ENCODE results near the gene PIK3CB.

DNA sequence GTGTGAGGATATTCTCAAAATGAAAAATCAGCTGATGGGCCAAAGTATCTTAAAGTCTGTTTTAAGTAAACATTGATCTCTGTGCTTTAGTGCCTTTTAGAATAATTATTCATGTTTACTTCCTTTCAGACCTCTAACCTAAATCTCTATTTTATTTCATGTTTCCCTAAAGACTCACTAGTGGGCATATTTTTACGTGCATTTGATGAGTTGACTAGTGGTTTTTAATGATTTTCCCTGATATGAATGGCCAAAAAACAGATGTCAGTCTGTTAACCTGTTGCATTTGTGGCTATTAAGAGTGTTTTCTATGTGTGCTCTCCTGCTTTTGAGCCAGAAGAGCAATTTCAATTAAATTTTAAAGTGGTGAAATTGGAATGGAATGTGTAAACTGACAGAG lies 219.3 kb downstream of the PIK3CB start:
- TF ChIP-seq, protein P1, sequence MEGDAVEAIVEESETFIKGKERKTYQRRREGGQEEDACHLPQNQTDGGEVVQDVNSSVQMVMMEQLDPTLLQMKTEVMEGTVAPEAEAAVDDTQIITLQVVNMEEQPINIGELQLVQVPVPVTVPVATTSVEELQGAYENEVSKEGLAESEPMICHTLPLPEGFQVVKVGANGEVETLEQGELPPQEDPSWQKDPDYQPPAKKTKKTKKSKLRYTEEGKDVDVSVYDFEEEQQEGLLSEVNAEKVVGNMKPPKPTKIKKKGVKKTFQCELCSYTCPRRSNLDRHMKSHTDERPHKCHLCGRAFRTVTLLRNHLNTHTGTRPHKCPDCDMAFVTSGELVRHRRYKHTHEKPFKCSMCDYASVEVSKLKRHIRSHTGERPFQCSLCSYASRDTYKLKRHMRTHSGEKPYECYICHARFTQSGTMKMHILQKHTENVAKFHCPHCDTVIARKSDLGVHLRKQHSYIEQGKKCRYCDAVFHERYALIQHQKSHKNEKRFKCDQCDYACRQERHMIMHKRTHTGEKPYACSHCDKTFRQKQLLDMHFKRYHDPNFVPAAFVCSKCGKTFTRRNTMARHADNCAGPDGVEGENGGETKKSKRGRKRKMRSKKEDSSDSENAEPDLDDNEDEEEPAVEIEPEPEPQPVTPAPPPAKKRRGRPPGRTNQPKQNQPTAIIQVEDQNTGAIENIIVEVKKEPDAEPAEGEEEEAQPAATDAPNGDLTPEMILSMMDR (IDR thresholded peaks at IDR 0.05): no peak
- TF ChIP-seq POLR2AphosphoS5 (IDR thresholded peaks at IDR 0.05; ENCODE audit: low read depth, low read length): no peak
